ENCODE results near the gene QSOX2.

Gene QSOX2

GRCh38 chr9:136157477-136158265, 87.9 kb downstream of the QSOX2 start:
- no peak overlapping the region for H3K4me3 ChIP-seq (ENCODE audit: low read depth, low read length)
- no peak for DNase-seq (ENCODE audit: low read depth)
- TF ChIP-seq CTCF (IDR thresholded peaks at IDR 0.05; ENCODE audit: control insufficient read depth, extremely low read depth, insufficient read depth): no peak
